ENCODE measurements around the gene SGK1. TPM values are rescaled to one million over a fixed set of nuclear protein-coding genes. Genes with fewer than 3 reads are reported as not detected.

The SGK1 gene
- total RNA-seq, 2 donors from 2014 or later = 9.7 to 13.0 TPM

DNA sequence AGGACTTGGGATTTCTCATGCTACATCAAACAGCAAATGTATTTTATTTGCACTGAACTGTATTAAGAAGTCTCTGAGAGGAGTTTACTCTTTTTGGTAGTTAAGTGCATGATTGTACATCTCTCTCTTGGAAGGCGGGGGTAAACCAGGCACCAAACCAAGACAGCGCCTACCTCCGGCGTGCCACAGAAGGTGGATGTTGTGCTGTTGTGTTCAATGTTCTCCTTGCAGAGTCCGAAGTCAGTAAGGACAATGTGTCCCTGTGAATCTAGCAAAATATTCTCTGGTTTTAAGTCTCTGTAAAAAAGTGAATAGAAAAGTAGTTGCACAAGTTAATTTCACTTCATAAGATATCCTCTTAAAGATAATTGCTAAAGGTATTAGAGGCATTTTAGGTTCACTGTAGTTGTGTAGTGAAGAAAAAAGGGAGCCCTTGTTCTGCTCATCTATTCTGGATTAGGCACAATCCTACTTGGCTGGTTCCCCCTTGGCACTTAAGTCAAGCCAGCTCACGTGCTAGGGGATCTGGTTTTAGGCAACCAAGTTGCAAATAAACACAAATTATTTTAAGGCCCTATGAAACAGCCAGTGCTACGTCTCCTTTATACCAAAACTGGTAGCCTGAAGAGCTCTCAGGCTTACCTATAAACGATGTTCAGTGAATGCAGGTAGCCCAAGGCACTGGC, 145.7 kb downstream of the SGK1 start:
- no peak overlapping the region for H3K9ac ChIP-seq (ENCODE audit: extremely low read depth, low read length, poor library complexity, severe bottlenecking)
- no peak overlapping the region for H3K27ac ChIP-seq (ENCODE audit: low read depth, low read length)
- H3K9me3 Mint-ChIP-seq = no peaks in the 10 kb centered on the region
- H3K36me3 ChIP-seq (ENCODE audit: control insufficient read depth, insufficient read depth, low read length) = peaks cover 12% of the 10 kb centered on the region
- DNase-seq = no peak
- H3K36me3 Mint-ChIP-seq (ENCODE audit: low read depth) = peaks cover 20% of the 10 kb centered on the region
- no peak overlapping the region for H3K27ac Mint-ChIP-seq
- H3K4me3 Mint-ChIP-seq = no peak overlapping the region
- H3K27me3 ChIP-seq (ENCODE audit: control insufficient read depth, insufficient read depth, low read length, poor library complexity, severe bottlenecking) = peaks cover 17% of the 10 kb centered on the region
- WGBS, 2 experiments (ENCODE audit: insufficient coverage in 1 of 2, insufficient read length in 1 of 2) = 92 to 95% methylated on average over 6 to 8 of the region's 8 CpGs
- H3K4me3 ChIP-seq (ENCODE audit: low read length) = no peak overlapping the region
- H3K27me3 Mint-ChIP-seq (ENCODE audit: insufficient read depth) = peaks cover 12% of the 10 kb centered on the region
- peaks cover 10% of the 10 kb centered on the region for H3K4me1 Mint-ChIP-seq
- no peaks in the 10 kb centered on the region for H3K4me1 ChIP-seq (ENCODE audit: control insufficient read depth, insufficient read depth, low read length)
- TF ChIP-seq, protein P1, sequence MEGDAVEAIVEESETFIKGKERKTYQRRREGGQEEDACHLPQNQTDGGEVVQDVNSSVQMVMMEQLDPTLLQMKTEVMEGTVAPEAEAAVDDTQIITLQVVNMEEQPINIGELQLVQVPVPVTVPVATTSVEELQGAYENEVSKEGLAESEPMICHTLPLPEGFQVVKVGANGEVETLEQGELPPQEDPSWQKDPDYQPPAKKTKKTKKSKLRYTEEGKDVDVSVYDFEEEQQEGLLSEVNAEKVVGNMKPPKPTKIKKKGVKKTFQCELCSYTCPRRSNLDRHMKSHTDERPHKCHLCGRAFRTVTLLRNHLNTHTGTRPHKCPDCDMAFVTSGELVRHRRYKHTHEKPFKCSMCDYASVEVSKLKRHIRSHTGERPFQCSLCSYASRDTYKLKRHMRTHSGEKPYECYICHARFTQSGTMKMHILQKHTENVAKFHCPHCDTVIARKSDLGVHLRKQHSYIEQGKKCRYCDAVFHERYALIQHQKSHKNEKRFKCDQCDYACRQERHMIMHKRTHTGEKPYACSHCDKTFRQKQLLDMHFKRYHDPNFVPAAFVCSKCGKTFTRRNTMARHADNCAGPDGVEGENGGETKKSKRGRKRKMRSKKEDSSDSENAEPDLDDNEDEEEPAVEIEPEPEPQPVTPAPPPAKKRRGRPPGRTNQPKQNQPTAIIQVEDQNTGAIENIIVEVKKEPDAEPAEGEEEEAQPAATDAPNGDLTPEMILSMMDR (conservative IDR thresholded peaks at IDR 0.05) = no peak
- no peaks in the 10 kb centered on the region for H3K9me3 ChIP-seq (ENCODE audit: control insufficient read depth, low read length)

DNA sequence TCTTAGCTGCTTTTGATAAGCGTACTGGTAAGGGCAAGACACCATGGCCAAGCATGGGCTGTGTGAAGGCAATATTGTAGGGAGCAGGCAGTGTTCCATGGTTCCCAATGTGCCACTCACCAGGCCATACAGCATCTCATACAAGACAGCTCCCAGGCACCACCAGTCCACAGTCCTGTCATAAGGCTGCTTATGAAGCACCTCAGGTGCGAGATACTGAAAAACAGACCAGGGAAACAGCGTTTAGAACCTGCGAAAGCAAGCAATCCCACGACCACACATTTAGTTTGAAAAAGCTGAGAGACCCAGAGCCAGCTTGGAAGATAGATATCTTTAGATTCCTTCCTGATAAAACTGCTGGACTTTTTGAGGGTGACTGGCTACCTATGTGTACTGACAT, 146.4 kb downstream of the SGK1 start:
- peaks cover 12% of the 10 kb centered on the region for H3K36me3 ChIP-seq (ENCODE audit: control insufficient read depth, insufficient read depth, low read length)
- Mint-ChIP-seq H3K9me3 (no peaks in the 10 kb centered on the region), H3K27me3 (ENCODE audit: insufficient read depth) (peaks cover 5% of the 10 kb centered on the region), H3K27ac (no peak overlapping the region), H3K36me3 (ENCODE audit: low read depth) (peaks cover 20% of the 10 kb centered on the region), H3K4me3 (no peak overlapping the region), H3K4me1 (peaks cover 10% of the 10 kb centered on the region)
- H3K9me3 ChIP-seq (ENCODE audit: control insufficient read depth, low read length) = no peaks in the 10 kb centered on the region
- TF ChIP-seq, protein P1 (conservative IDR thresholded peaks at IDR 0.05) = no peak
- H3K9ac ChIP-seq (ENCODE audit: extremely low read depth, low read length, poor library complexity, severe bottlenecking) = no peak overlapping the region
- peaks cover 10% of the 10 kb centered on the region for H3K27me3 ChIP-seq (ENCODE audit: control insufficient read depth, insufficient read depth, low read length, poor library complexity, severe bottlenecking)
- DNase-seq = no peak
- H3K27ac ChIP-seq (ENCODE audit: low read depth, low read length) = no peak overlapping the region
- no peak overlapping the region for H3K4me3 ChIP-seq (ENCODE audit: low read length)
- WGBS, 2 experiments (ENCODE audit: insufficient coverage in 1 of 2, insufficient read length in 1 of 2) = 91 to 100% methylated on average over 4 to 5 of the region's 5 CpGs
- no peaks in the 10 kb centered on the region for H3K4me1 ChIP-seq (ENCODE audit: control insufficient read depth, insufficient read depth, low read length)

DNA sequence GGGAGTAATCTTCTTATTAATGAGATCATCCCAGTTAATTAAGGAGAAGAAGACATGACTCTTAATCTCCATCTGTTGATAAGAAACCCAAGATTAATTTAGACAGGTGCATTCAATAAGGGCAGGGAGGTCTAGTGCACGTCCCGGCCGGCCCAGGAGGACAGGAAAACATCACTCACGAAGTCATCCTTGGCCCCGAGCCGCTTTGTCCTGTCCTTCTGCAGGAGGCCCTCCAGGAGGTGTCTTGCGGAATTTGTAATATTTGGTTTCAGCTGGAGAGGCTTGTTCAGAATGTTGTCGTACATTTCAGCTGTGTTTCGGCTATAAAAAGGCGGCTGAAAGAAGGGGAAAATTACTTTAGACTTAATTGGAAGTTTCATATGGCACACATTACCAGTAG, 147.1 kb downstream of the SGK1 start:
- no peaks in the 10 kb centered on the region for H3K9me3 ChIP-seq (ENCODE audit: control insufficient read depth, low read length)
- H3K27ac ChIP-seq (ENCODE audit: low read depth, low read length) = no peak overlapping the region
- no peaks in the 10 kb centered on the region for H3K4me1 ChIP-seq (ENCODE audit: control insufficient read depth, insufficient read depth, low read length)
- WGBS, 2 experiments (ENCODE audit: insufficient coverage in 1 of 2, insufficient read length in 1 of 2) = 89 to 96% methylated on average over 7 to 10 of the region's 10 CpGs
- no peak overlapping the region for H3K9ac ChIP-seq (ENCODE audit: extremely low read depth, low read length, poor library complexity, severe bottlenecking)
- H3K36me3 ChIP-seq (ENCODE audit: control insufficient read depth, insufficient read depth, low read length) = peaks cover 12% of the 10 kb centered on the region
- Mint-ChIP-seq H3K27ac (no peak overlapping the region), H3K4me3 (no peak overlapping the region), H3K27me3 (ENCODE audit: insufficient read depth) (peaks cover 2% of the 10 kb centered on the region), H3K9me3 (no peaks in the 10 kb centered on the region), H3K36me3 (ENCODE audit: low read depth) (peaks cover 20% of the 10 kb centered on the region), H3K4me1 (peaks cover 8% of the 10 kb centered on the region)
- DNase-seq = no peak
- peaks cover 3% of the 10 kb centered on the region for H3K27me3 ChIP-seq (ENCODE audit: control insufficient read depth, insufficient read depth, low read length, poor library complexity, severe bottlenecking)
- TF ChIP-seq, protein P1 (conservative IDR thresholded peaks at IDR 0.05) = no peak
- H3K4me3 ChIP-seq (ENCODE audit: low read length) = no peak overlapping the region

Measured in endodermal cell (in vitro differentiated cells).